ENCODE results near the gene FAM118B.
A peak's percentile ranks its signal among the peaks of the same experiment; 100 is the strongest.

The FAM118B gene

DNA sequence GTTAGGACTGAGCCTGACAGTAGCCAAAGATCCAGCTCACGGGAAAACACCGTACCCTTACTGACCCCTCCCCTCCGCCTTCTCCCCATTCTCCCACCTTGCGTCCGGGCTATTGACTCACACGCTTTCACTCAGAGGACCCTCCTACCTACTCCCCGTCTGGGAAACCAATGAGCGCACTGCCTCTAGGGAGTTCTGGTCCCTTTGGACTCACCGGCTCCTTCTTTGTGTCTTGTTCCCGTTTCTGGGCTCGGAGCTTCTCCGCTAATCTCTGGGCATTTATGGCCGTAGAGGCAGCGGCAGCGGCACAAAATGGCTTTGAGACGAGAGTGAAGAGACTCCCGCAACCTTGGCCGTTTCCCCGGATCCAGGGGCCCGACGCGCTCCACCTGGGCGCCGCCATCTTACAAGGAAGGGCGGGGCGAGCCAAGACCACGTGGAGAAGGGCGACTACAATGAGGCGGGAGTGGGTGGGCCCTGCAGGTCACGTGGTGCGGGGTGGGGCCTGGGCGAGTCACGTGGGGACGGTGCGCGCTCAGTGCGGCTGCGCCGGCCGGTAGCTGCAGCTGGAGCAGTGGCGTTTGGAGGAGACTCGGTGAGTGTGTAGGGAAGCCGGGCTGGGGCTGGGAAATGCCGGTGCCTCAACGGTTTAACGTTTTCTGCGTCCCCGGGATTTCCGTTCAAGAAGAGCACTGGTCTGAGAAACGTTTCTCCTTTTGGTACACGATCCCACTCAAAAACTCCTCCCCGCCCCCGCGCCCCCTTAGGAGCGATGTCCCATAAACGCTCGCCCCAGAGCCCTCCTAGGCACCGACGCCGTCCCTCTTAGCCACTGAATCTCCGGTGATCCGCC, at the start of gene FAM118B, which contains the start of gene RPUSD4:
Gene FAM118B, plus strand, starts transcription at position 547 of the 853 bp plus-strand sequence. CDS start 23,220 bp downstream, outside the sequence.
Gene RPUSD4, minus strand, starts transcription at position 415 of the 853 bp plus-strand sequence. Its CDS starts 12 bp downstream, at position 403.
- peak within 1 kb of the TSS; percentile 83 for H3K4me2 ChIP-seq (ENCODE audit: low read depth, low read length, poor library complexity, severe bottlenecking)
- peak within 1 kb of the TSS; percentile 74 for H3K9ac ChIP-seq (ENCODE audit: low read length)
- H3K27ac ChIP-seq (ENCODE audit: low read depth, low read length): no peak within 1 kb of the TSS
- H3K79me2 ChIP-seq (ENCODE audit: insufficient read depth, low read length): peaks cover 21% of the 10 kb centered on the region
- H2AFZ ChIP-seq (ENCODE audit: low read depth, low read length, severe bottlenecking): peak within 1 kb of the TSS; percentile 83
- TF ChIP-seq, protein P1, sequence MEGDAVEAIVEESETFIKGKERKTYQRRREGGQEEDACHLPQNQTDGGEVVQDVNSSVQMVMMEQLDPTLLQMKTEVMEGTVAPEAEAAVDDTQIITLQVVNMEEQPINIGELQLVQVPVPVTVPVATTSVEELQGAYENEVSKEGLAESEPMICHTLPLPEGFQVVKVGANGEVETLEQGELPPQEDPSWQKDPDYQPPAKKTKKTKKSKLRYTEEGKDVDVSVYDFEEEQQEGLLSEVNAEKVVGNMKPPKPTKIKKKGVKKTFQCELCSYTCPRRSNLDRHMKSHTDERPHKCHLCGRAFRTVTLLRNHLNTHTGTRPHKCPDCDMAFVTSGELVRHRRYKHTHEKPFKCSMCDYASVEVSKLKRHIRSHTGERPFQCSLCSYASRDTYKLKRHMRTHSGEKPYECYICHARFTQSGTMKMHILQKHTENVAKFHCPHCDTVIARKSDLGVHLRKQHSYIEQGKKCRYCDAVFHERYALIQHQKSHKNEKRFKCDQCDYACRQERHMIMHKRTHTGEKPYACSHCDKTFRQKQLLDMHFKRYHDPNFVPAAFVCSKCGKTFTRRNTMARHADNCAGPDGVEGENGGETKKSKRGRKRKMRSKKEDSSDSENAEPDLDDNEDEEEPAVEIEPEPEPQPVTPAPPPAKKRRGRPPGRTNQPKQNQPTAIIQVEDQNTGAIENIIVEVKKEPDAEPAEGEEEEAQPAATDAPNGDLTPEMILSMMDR (IDR thresholded peaks at IDR 0.05; ENCODE audit: insufficient read depth, low read length, poor library complexity, severe bottlenecking): no peak
- TF ChIP-seq EZH2phosphoT487 (conservative IDR thresholded peaks at IDR 0.05; ENCODE audit: low read length): no peak
- no peaks in the 10 kb centered on the region for H3K36me3 ChIP-seq (ENCODE audit: low read length)
- peak within 1 kb of the TSS; percentile 82 for H3K4me3 ChIP-seq (ENCODE audit: insufficient read depth, low read length, poor library complexity, severe bottlenecking)
- no peaks in the 10 kb centered on the region for H3K9me2 ChIP-seq (replicated peaks; ENCODE audit: insufficient read depth, low read length)
- H3K9me3 ChIP-seq (ENCODE audit: insufficient read depth, low read length): no peaks in the 10 kb centered on the region
- H3K27me3 ChIP-seq (ENCODE audit: low read length): no peaks in the 10 kb centered on the region
- H4K20me1 ChIP-seq (ENCODE audit: low read depth, low read length): no peaks in the 10 kb centered on the region
- H3F3A ChIP-seq (ENCODE audit: insufficient read depth): no peaks in the 10 kb centered on the region

DNA sequence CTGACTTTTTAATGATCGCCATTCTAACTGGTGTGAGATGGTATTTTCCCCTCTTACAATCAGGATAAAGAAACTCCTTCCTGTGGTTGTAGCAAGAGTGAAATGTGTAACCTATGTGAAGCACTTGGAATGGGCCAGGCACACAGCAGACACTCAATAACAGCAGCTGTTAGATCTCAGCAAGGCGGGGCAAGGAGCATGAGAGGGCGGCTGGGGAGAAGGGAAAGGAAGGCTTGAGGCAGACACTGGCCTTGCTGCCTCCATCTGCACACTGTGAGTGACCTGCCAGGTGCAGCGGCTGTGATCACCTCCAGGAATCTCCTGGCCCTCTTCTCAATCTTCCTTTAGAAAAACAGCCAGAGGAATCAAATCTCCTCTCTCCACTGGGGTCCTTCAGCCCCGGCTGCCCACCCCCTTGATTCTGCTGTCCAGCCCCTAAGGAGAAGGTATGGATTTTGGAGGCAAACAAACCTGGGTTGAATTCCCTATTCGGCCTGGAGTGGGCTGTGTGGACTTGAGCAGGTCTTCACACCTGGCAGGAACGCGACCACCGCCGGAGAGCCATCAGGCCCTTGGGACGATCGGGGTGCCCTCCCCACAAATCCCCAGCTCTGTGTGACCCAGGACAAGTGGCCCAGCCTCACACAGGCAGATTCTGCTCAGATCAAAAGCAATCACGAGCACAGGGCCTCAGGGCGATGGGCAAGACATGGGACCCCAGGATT, 49.1 kb upstream of the FAM118B start:
- no peaks in the 10 kb centered on the region for H3K79me2 ChIP-seq (ENCODE audit: insufficient read depth, low read length)
- H4K20me1 ChIP-seq (ENCODE audit: low read depth, low read length): no peaks in the 10 kb centered on the region
- H3K9me2 ChIP-seq (replicated peaks; ENCODE audit: insufficient read depth, low read length): no peaks in the 10 kb centered on the region
- no peak overlapping the region for H3K4me3 ChIP-seq (ENCODE audit: insufficient read depth, low read length, poor library complexity, severe bottlenecking)
- no peaks in the 10 kb centered on the region for H3K36me3 ChIP-seq (ENCODE audit: low read length)
- H3F3A ChIP-seq (ENCODE audit: insufficient read depth): no peaks in the 10 kb centered on the region
- H2AFZ ChIP-seq (ENCODE audit: low read depth, low read length, severe bottlenecking): no peak overlapping the region
- TF ChIP-seq, protein P1 (IDR thresholded peaks at IDR 0.05; ENCODE audit: insufficient read depth, low read length, poor library complexity, severe bottlenecking): no peak
- H3K9ac ChIP-seq (ENCODE audit: low read length): no peak overlapping the region
- no peak overlapping the region for H3K4me2 ChIP-seq (ENCODE audit: low read depth, low read length, poor library complexity, severe bottlenecking)
- H3K27me3 ChIP-seq (ENCODE audit: low read length): no peaks in the 10 kb centered on the region
- H3K9me3 ChIP-seq (ENCODE audit: insufficient read depth, low read length): no peaks in the 10 kb centered on the region
- no peak overlapping the region for H3K27ac ChIP-seq (ENCODE audit: low read depth, low read length)

DNA sequence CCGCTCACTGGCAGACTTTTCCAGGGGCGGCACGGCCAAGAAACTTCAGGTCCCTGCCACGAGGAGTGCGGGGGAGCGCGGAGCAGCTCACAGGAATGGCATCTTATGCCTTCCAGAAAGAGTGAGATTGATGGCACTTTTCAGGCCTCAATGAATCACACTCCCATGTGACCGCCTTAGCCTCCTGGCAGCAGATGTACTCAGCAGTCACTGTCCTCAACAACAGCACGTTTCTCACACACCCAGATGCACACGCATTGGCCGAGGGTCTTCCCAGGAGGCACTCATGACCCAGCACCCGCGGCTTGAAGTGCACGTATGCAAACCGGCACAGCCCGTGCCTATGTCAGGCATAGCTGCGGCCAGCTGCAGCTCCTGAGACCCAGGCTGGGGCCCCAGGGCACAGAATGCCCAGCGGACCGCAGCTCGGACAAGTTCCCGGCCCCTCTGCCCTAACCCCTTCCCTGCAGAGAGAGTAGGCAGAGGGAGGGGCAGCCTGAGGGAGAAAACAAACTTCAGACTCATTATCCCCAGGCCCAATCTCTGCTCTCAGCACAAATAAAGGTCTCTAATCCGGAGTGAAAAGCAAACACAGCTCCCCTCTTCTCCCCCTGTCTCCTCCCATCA, 48.4 kb upstream of the FAM118B start:
- no peak overlapping the region for H3K4me3 ChIP-seq (ENCODE audit: insufficient read depth, low read length, poor library complexity, severe bottlenecking)
- no peak overlapping the region for H3K9ac ChIP-seq (ENCODE audit: low read length)
- no peaks in the 10 kb centered on the region for H4K20me1 ChIP-seq (ENCODE audit: low read depth, low read length)
- no peak overlapping the region for H3K27ac ChIP-seq (ENCODE audit: low read depth, low read length)
- no peaks in the 10 kb centered on the region for H3K36me3 ChIP-seq (ENCODE audit: low read length)
- no peaks in the 10 kb centered on the region for H3K9me3 ChIP-seq (ENCODE audit: insufficient read depth, low read length)
- no peaks in the 10 kb centered on the region for H3F3A ChIP-seq (ENCODE audit: insufficient read depth)
- no peaks in the 10 kb centered on the region for H3K9me2 ChIP-seq (replicated peaks; ENCODE audit: insufficient read depth, low read length)
- H3K4me2 ChIP-seq (ENCODE audit: low read depth, low read length, poor library complexity, severe bottlenecking): no peak overlapping the region
- TF ChIP-seq, protein P1 (IDR thresholded peaks at IDR 0.05; ENCODE audit: insufficient read depth, low read length, poor library complexity, severe bottlenecking): no peak
- no peak for TF ChIP-seq EZH2phosphoT487 (conservative IDR thresholded peaks at IDR 0.05; ENCODE audit: low read length)
- no peak overlapping the region for H2AFZ ChIP-seq (ENCODE audit: low read depth, low read length, severe bottlenecking)
- no peaks in the 10 kb centered on the region for H3K79me2 ChIP-seq (ENCODE audit: insufficient read depth, low read length)
- H3K27me3 ChIP-seq (ENCODE audit: low read length): no peaks in the 10 kb centered on the region

Measured in SU-DHL-6 (cell line).